GM19467 (cell line): ENCODE results near the gene TMEM163.
"Not testable (repeated sequence)": the region's sequence is repeated elsewhere in the genome, so short reads cannot be mapped to it uniquely, and the experiment has no call there.

Experiments used
- ATAC-seq: cut with Tn5 transposase; IDR thresholded peaks from one replicate; pipeline ENCODE4 v1.9.1; 2021; ENCODE audit warnings: mild to moderate bottlenecking, moderate library complexity; ENCODE audit not compliant: unreplicated experiment

The TMEM163 gene

GRCh38 chr2:134623796-134624195, 95.0 kb downstream of the TMEM163 start:
- ATAC-seq: no peak

- no peak for ATAC-seq
Measured at GRCh38 chr2:134623046-134623445, 95.8 kb downstream of the TMEM163 start.

- ATAC-seq: no peak
Measured at GRCh38 chr2:134621939-134622705, 96.7 kb downstream of the TMEM163 start.

GRCh38 chr2:134619250-134619649, 99.5 kb downstream of the TMEM163 start:
- no peak for ATAC-seq

GRCh38 chr2:134615480-134615879, 103.3 kb downstream of the TMEM163 start:
- not testable (repeated sequence) for ATAC-seq

- ATAC-seq: no peak
Measured at GRCh38 chr2:134611316-134611715, 107.5 kb downstream of the TMEM163 start.

- ATAC-seq: no peak
Measured at GRCh38 chr2:134610871-134611270, 107.9 kb downstream of the TMEM163 start.

- ATAC-seq: no peak
Measured at GRCh38 chr2:134609924-134610513, 108.8 kb downstream of the TMEM163 start.

GRCh38 chr2:134603966-134604365, 114.8 kb downstream of the TMEM163 start:
- no peak for ATAC-seq

- no peak for ATAC-seq
Measured at GRCh38 chr2:134602666-134603065, 116.1 kb downstream of the TMEM163 start.

- no peak for ATAC-seq
Measured at GRCh38 chr2:134601264-134601663, 117.5 kb downstream of the TMEM163 start.

- no peak for ATAC-seq
Measured at GRCh38 chr2:134600208-134600607, 118.6 kb downstream of the TMEM163 start.

GRCh38 chr2:134599236-134599635, 119.6 kb downstream of the TMEM163 start:
- no peak for ATAC-seq

- ATAC-seq: no peak
Measured at GRCh38 chr2:134594399-134594798, 124.4 kb downstream of the TMEM163 start.

- no peak for ATAC-seq
Measured at GRCh38 chr2:134593519-134593918, 125.3 kb downstream of the TMEM163 start.

GRCh38 chr2:134592377-134592776, 126.4 kb downstream of the TMEM163 start:
- no peak for ATAC-seq

GRCh38 chr2:134591526-134591925, 127.3 kb downstream of the TMEM163 start:
- no peak for ATAC-seq

GRCh38 chr2:134590679-134591078, 128.1 kb downstream of the TMEM163 start:
- no peak for ATAC-seq

- ATAC-seq: not testable (repeated sequence)
Measured at GRCh38 chr2:134589171-134590083, 129.4 kb downstream of the TMEM163 start.

GRCh38 chr2:134588556-134588955, 130.2 kb downstream of the TMEM163 start:
- ATAC-seq: no peak

GRCh38 chr2:134586326-134586965, 132.4 kb downstream of the TMEM163 start:
- no peak for ATAC-seq
